ENCODE results near the gene ATXN1.
"Not testable (repeated sequence)": the region's sequence is repeated elsewhere in the genome, so short reads cannot be mapped to it uniquely, and the experiment has no call there.

ATXN1 gene

DNA sequence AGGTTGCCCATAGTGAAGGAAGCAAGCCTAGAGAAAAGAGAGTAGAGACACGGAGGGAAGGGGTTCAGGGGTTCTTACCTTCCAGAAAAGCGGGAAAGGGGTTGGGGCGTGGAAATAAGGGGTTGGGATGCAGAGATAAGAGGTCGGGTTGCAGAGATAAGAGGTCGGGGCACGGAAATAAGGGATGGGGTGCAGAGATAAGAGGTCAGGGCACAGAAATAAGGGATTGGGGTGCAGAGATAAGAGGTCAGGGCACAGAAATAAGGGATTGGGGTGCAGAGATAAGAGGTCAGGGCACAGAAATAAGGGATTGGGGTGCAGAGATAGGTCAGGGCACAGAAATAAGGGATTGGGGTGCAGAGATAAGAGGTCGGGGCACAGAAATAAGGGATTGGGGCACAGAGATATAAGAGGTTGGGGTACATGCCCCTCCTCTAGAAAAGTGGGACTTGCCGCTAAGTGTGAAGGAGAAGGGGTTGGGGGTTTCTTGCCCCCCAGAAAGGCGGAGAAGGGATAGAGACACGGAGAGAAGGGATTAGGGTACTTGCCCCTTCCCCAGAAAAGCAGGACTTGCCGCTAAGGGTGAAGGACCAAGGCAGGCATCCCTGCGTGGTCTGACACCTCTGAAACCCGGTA is 497.7 kb downstream of the ATXN1 start:
- not testable (repeated sequence) for DNase-seq

DNA sequence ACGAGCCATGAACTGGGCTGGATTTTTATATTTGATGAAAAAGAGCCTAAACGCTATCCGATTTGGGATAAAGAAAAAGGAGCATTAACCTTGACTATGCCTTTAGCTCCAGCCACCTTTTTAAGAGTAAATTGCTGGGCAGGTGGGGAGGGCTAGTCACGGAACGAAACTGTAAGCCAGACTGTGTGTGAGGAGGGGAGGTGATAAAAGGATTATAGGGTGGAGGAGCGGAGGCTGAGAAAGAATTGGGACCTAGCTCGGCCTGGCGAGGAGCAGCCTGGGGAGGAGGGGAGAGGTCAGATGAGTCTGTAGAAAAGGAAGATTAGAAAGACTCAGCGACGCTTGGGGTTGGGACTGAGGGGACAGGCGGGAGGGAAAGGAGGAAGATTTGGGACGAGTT is 498.5 kb downstream of the ATXN1 start:
- DNase-seq, result not testable (repeated sequence)

DNA sequence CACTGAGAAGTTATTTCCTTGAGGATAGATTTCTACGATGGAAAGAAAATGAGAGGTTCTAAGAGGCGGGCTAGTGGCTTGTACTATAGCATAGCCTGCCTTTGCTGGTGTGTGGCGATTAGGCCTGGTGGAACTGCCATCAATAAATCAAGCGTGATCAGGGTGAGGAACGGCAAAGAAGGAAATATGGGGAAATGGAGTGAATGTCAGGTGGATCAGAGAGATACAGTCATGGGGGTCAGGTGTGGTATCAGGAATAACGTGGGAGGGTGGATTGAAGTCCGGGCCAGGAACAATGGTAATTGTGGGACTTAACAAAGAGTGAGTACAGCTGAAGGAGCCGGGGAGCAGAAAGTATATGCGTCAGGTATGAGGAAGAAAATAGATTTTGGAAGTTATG is 500.7 kb downstream of the ATXN1 start:
- DNase-seq, result not testable (repeated sequence)

DNA sequence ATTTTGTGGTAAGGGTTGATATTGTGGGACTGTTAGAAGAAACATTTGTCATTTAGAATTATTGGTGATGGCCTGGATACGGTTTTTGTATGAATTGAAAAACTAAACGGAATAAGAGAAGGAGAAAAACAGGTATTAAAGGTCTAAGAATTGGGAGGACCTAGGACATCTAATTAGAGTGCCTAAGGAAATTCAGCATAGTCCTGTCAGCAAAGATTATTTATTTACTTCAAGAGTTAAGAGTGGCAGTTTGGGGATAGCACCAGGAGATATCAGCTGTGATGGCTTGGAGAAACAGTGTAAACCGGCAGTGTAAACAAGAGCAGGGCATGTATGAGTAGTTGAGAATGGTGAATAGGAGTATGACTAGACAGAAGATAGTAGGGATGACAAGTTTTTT is 501.7 kb downstream of the ATXN1 start:
- not testable (repeated sequence) for DNase-seq

DNA sequence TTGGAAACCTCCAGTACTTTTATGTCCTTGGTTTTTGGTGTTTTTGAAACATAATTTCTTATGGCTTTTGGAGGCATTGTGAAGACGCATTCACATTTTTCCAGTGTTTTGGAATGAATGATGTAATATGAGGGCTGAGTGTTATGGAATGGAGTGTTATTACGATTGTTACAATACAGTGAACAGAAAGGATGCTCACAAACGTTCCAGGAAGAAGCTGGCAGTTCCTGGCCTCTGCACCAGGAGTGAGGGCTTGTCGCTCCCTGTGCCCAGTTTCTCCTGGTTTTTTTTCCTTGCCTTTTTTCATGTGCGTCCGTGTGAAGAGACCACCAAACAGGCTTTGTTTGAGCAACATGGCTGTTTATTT is 502.6 kb downstream of the ATXN1 start:
- DNase-seq, result no peak

DNA sequence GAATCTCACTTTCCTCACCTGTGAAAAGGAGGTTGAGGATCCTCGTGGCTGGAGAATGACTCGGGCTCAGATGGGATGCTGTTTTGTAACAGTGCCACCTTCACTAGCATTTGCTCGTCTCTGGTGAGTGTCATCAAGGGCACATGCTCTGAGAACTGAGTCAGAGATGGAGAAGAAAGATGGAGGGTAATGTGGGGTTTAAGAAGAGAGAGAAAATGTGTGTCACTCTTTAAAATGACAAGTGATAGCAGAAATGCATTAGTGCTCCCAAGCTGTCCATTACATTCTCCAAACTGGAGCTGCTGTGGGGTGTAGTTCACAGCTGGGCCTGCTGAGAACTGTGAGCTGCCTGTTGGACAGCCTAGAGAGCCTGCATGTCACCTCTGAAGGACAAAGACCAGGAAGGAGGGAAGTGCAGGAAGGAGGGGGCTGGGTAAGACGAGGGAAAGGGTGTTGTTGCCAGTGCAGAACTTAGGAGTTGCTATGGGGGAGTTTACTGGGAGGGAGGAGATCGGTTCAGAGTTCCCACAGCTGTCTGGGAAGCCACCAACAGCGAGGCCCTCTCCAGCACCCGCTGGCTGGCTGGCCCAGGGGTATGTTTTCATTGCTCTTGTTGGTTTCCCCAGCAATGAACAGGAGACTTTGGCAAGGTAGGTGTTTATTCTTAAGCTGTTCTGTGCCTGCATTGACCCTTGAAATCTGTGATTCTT is 503.1 kb downstream of the ATXN1 start:
- no peak for DNase-seq

DNA sequence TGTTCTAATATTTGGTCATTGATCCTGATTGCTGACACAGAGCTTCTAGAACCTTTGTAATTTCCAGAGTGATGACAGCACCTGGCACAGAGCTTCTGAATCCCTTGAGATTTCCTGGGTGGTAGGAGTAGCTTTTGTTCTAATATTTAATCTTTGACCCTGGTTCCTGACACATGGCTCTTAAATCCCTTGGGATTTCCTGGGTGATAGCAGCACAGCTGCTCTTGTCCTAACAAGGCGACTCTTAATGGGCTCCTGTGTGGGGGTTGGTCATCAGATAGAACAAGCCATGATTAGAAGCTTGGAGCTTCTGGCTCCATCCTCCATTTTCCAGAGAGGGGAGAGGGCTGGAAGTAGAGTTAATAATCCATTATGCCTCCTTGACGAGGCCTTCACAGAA is 504.5 kb downstream of the ATXN1 start:
- DNase-seq, result no peak

DNA sequence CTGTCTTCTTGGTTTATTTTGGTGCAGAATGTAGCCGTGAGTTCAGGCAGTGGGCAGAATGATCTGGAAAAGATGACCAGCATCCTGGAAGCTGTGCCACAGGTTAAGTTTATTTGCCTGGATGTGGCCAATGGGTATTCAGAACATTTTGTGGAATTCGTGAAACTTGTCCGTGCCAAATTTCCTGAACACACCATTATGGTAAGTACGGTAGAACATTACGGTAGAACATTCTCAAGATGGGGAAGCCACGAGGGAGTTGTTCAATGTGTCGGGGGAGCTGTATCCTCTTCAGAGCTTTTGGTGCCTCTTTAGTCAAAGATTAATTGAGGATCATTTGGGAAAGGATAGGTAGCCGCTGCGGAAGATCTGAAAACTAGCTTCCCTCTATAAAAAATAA is 506.7 kb downstream of the ATXN1 start:
- no peak for DNase-seq

DNA sequence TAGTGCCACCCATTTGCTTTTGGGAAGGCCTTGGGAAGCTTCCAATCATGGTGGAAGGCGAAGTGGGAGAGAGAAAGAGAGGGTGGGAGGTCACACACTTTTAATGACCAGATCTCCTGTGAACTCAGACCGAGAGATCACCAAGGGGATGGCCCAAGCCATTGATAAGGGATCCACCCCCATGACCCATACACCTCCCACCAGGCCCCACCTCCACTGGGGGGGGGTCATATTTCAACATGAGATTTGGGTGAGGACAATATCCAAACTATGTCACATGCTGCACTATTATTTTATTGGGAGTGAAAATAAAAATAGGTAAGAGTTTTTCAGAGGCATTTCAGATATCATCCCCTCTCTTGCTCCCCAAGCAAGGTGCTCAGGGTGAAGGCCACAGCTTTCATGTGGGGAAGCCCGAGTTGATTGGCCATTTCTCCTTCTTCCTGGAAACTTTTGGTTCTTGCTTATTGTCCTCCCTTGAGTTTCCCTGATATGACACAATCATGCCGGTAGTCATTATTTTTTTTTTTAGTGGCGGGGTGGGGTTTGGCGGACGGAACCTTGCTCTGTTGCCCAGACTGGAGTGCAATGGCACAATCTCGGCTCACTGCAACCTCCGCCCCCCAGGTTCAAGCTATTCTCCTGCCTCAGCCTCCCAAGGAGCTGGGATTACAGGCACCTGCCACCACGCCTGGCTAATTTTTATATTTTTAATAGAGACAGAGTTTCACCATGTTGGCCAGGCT is 507.7 kb downstream of the ATXN1 start:
- DNase-seq, result no peak

DNA sequence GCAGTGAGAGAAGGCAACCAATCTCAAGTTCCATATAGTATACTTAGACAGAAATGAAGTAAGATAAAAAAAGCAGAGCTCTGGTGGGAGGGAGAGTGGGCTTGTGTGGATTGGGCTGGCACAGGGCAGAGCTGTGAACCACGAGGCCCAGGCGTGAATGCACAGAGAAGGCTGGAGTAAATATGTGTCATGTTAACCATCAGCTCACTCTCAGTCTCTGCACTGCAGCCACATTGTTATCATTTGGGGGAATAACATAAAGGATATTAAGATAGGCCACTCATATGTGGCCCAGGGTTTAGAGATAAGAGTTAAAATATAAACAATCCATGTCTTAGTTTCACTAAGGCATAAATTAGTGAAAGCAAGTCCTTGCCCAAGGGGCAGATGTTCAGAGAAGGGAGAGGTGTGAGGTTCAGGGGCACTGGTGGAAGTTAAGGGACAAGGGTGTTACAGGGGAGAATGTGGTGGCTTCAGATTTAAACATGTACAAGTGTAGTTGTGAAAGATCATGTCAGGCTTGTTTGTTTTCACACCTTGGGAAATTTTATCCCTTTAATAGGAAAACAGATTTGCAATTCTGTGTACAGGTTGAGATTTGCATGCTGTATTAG is 508.5 kb downstream of the ATXN1 start:
- DNase-seq, result no peak

DNA sequence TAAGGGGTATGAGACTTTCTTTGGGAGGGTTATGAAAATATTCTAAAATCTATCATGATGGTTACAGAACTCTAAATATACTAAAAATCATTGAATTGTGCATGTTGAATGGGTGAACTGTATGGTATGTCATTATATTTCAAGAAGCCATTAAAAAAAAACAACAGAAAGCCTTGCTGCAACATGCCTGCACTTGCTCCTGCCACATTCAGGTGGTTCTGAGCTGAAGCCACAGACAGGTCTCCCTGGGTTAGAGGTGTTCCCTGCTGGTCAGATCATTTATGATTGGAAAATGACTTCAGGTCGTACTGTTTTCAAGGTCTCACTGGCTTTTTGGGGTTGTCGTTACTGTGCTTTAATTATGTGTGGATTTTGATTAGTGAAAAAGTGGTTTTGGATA is 509.6 kb downstream of the ATXN1 start:
- DNase-seq, result no peak

DNA sequence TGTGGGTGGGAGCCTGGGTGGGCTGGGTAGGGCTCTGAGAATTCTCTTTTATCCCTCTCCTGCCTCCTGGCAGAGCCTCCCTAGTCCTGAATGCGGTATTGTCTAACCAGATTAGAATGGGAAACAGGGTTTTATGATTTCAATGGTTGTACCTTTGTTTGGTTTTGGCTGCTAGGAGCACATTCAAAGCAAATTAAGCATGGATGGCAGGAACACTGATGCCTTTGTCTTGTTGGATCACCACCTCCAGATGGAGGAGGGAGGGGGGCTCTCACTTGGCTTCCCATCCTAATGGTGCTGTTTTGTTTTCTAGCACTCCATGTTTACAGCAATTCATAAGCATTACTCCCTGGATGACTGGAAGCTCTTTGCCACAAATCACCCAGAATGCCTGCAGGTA is 511.3 kb downstream of the ATXN1 start:
- no peak for DNase-seq

Measured in activated gamma-delta T cell (primary cell).